GM21528 (cell line): ENCODE measurements around the gene CDH9.

Source experiments
- ATAC-seq: cut with Tn5 transposase; IDR thresholded peaks from one replicate; pipeline ENCODE4 v1.9.1; 2021; ENCODE audit warnings: mild to moderate bottlenecking, moderate library complexity; ENCODE audit not compliant: unreplicated experiment, low FRiP score

Gene CDH9

GRCh38 chr5:27038476-27038875 lies at the start of gene CDH9:
Gene CDH9, minus strand, starts transcription at chr5:27038586. Its CDS starts 50,253 bp downstream, at chr5:26988333.
- ATAC-seq: no peak

- no peak for ATAC-seq
Observed at GRCh38 chr5:27087747-27088146, 49.4 kb upstream of the CDH9 start.

GRCh38 chr5:27083449-27084415 lies 45.3 kb upstream of the CDH9 start:
- ATAC-seq: no peak

- no peak for ATAC-seq
Observed at GRCh38 chr5:27080147-27080546, 41.8 kb upstream of the CDH9 start.

GRCh38 chr5:27062451-27062850 lies 24.1 kb upstream of the CDH9 start:
- ATAC-seq: no peak

GRCh38 chr5:27048510-27048909 lies 10.1 kb upstream of the CDH9 start:
- ATAC-seq: no peak

GRCh38 chr5:27041372-27041771 lies 3.0 kb upstream of the CDH9 start:
- no peak for ATAC-seq

GRCh38 chr5:27034565-27034964 lies 3.8 kb downstream of the CDH9 start:
- no peak for ATAC-seq

GRCh38 chr5:27026801-27027200 lies 11.6 kb downstream of the CDH9 start:
- ATAC-seq: no peak

GRCh38 chr5:27026063-27026462 lies 12.3 kb downstream of the CDH9 start:
- no peak for ATAC-seq

- no peak for ATAC-seq
Observed at GRCh38 chr5:27021471-27021870, 16.9 kb downstream of the CDH9 start.

GRCh38 chr5:27020973-27021372 lies 17.4 kb downstream of the CDH9 start:
- no peak for ATAC-seq

- no peak for ATAC-seq
Observed at GRCh38 chr5:27015758-27016157, 22.6 kb downstream of the CDH9 start.

GRCh38 chr5:27011274-27011673 lies 27.1 kb downstream of the CDH9 start:
- no peak for ATAC-seq

- ATAC-seq: no peak
Observed at GRCh38 chr5:27010646-27011045, 27.7 kb downstream of the CDH9 start.

GRCh38 chr5:27009540-27009915 lies 28.9 kb downstream of the CDH9 start:
- ATAC-seq: no peak

- no peak for ATAC-seq
Observed at GRCh38 chr5:27008604-27009539, 29.5 kb downstream of the CDH9 start.

GRCh38 chr5:27007121-27007520 lies 31.3 kb downstream of the CDH9 start:
- ATAC-seq: no peak

GRCh38 chr5:26986985-26987384 lies 51.4 kb downstream of the CDH9 start:
- no peak for ATAC-seq

GRCh38 chr5:26981750-26982149 lies 56.6 kb downstream of the CDH9 start:
- ATAC-seq: no peak

- no peak for ATAC-seq
Observed at GRCh38 chr5:26959290-26959689, 79.1 kb downstream of the CDH9 start.
